ENCODE results near the gene TACC2. TPM values are rescaled to one million over a fixed set of nuclear protein-coding genes. Genes with fewer than 3 reads are reported as not detected.
A peak's percentile ranks its signal among the peaks of the same experiment; 100 is the strongest.
"Not testable (repeated sequence)": the region's sequence is repeated elsewhere in the genome, so short reads cannot be mapped to it uniquely, and the experiment has no call there.

The TACC2 gene
- total RNA-seq, 4 donors from 2014 or later, result 95.9 to 122 (median 114) TPM

- 85 to 89% methylated on average over 15 of the region's 15 CpGs for WGBS, 2 donors
- intact Hi-C loops (cut with DNase I), result no loop called here
- H3K4me3 ChIP-seq (replicated peaks in 1 of 3), result no peak overlapping the region
- no peaks in the 10 kb centered on the region for H3K27me3 ChIP-seq
- DNase-seq, result no peak
- no peaks in the 10 kb centered on the region for H3K9me3 ChIP-seq
- TF ChIP-seq CTCF (IDR thresholded peaks at IDR 0.05) (no peak), POLR2A (IDR thresholded peaks at IDR 0.05) (no peak)
- H3K4me1 ChIP-seq, result no peaks in the 10 kb centered on the region
- H3K27ac ChIP-seq, result no peak overlapping the region
- H3K36me3 ChIP-seq, result no peaks in the 10 kb centered on the region
Observed at GRCh38 chr10:122102146-122102868, 113.3 kb downstream of the TACC2 start.

- TF ChIP-seq POLR2A (IDR thresholded peaks at IDR 0.05), result no peak
- Histone ChIP-seq H3K36me3 (no peaks in the 10 kb centered on the region), H3K9me3 (no peaks in the 10 kb centered on the region), H3K27me3 (no peaks in the 10 kb centered on the region), H3K4me3 (replicated peaks in 1 of 3) (no peak overlapping the region), H3K27ac (no peak overlapping the region), H3K4me1 (no peaks in the 10 kb centered on the region)
- WGBS, 2 donors, result 89 to 96% methylated on average over 3 of the region's 3 CpGs
- no peak for DNase-seq
- intact Hi-C loops (cut with DNase I), result no loop called here
Observed at GRCh38 chr10:122102869-122103525, 114.0 kb downstream of the TACC2 start.

- 95 to 98% methylated on average over 4 of the region's 4 CpGs for WGBS, 2 donors
Observed at GRCh38 chr10:122103592-122103991, 114.6 kb downstream of the TACC2 start.

GRCh38 chr10:122108786-122109185 is 119.8 kb downstream of the TACC2 start:
- intact Hi-C loops (cut with DNase I); H3K4me1 ChIP-seq; H3K27ac ChIP-seq; H3K36me3 ChIP-seq; H3K4me3 ChIP-seq (replicated peaks in 1 of 3); DNase-seq; H3K9me3 ChIP-seq; H3K27me3 ChIP-seq: not testable (repeated sequence)
- 90 to 91% methylated on average over 13 of the region's 13 CpGs for WGBS, 2 donors

More at GRCh38 chr10:122103592-122103991, 114.6 kb downstream of the TACC2 start:
- TF ChIP-seq POLR2A (IDR thresholded peaks at IDR 0.05) (no peak), CTCF (IDR thresholded peaks at IDR 0.05) (no peak)
- intact Hi-C loops (cut with DNase I), result no loop called here
- no peaks in the 10 kb centered on the region for H3K4me1 ChIP-seq
- no peaks in the 10 kb centered on the region for H3K9me3 ChIP-seq
- no peak for DNase-seq
- H3K4me3 ChIP-seq (replicated peaks in 1 of 3), result no peak overlapping the region
- no peak overlapping the region for H3K27ac ChIP-seq
- no peaks in the 10 kb centered on the region for H3K27me3 ChIP-seq
- H3K36me3 ChIP-seq, result no peaks in the 10 kb centered on the region

- intact Hi-C loops (cut with DNase I), result loop anchor here (10.0 kb wide), 1 partner anchor 57 kb away; no protein-coding TSS in a partner anchor
- no peaks in the 10 kb centered on the region for H3K36me3 ChIP-seq
- WGBS, 2 donors, result 28 to 40% methylated on average over 12 of the region's 12 CpGs
- TF ChIP-seq CTCF (IDR thresholded peaks at IDR 0.05) (no peak), POLR2A (IDR thresholded peaks at IDR 0.05) (no peak)
- H3K9me3 ChIP-seq, result no peaks in the 10 kb centered on the region
- H3K4me3 ChIP-seq (replicated peaks in 1 of 3), result peak overlapping the region in 1 of 3 donors; percentile 65
- no peak for DNase-seq
- H3K27me3 ChIP-seq, result no peaks in the 10 kb centered on the region
- H3K4me1 ChIP-seq, result peaks cover 39% of the 10 kb centered on the region in 2 donors
- H3K27ac ChIP-seq, result peak overlapping the region; percentile 100
Observed at GRCh38 chr10:122112021-122112616, 123.2 kb downstream of the TACC2 start.

Measured in thyroid gland (tissue), 4 donors.